Liver (tissue), 3 donors: ENCODE results near the gene SCTR.

Source experiments
- ATF3 ChIP-seq: IDR thresholded peaks from 2 replicates; pipeline ENCODE4 v1.6.1; 2016; ENCODE audit warnings: antibody characterized with exemption
- CTCF ChIP-seq: fragments of 150-350 bp; IDR thresholded peaks from 2 replicates; pipeline ENCODE4 v1.5.1; 2017; ENCODE audit warnings: improper control_type of control experiment, low read depth, low read length; ENCODE audit not compliant: missing input control
- MAX ChIP-seq: IDR thresholded peaks from 2 replicates; pipeline ENCODE4 v1.6.1; 2016; ENCODE audit warnings: antibody characterized with exemption
- NR2F2 ChIP-seq: IDR thresholded peaks from 2 replicates; pipeline ENCODE4 v1.6.1; 2016; ENCODE audit warnings: antibody characterized with exemption
- RAD21 ChIP-seq, 2 donors: IDR thresholded peaks; 2 replicates each; pipeline ENCODE4 v1.6.1; 2016; ENCODE audit warnings: antibody characterized with exemption in 2 of 2, mild to moderate bottlenecking in 2 of 2
- SP1 ChIP-seq: IDR thresholded peaks from 2 replicates; pipeline ENCODE4 v1.6.1; 2018; ENCODE audit warnings: antibody characterized with exemption, mild to moderate bottlenecking
- TAF1 ChIP-seq: conservative IDR thresholded peaks from 2 replicates; pipeline ENCODE4 v1.6.1; 2016; ENCODE audit warnings: antibody characterized with exemption, mild to moderate bottlenecking
- YY1 ChIP-seq: IDR thresholded peaks from 2 replicates; pipeline ENCODE4 v1.6.1; 2016; ENCODE audit warnings: antibody characterized with exemption, mild to moderate bottlenecking
- ZBTB33 ChIP-seq: IDR thresholded peaks from 2 replicates; pipeline ENCODE4 v1.6.1; 2016; ENCODE audit warnings: antibody characterized with exemption
- donor health status: healthy.
- donor health status: healthy.

- no peak for TF ChIP-seq CTCF
- TF ChIP-seq MAX, result no peak
- TF ChIP-seq ATF3, result no peak
- no peak for TF ChIP-seq TAF1
- no peak for TF ChIP-seq SP1
- no peak for TF ChIP-seq YY1
- TF ChIP-seq RAD21 (IDR thresholded peaks at IDR 0.05), result no peak
- no peak for TF ChIP-seq NR2F2
- TF ChIP-seq ZBTB33, result no peak
Measured at GRCh38 chr2:119473621-119474370, 50.5 kb downstream of the SCTR start.
